Endothelial cell (in vitro differentiated cells): ENCODE results near the gene AFG1L. TPM values are rescaled to one million over a fixed set of nuclear protein-coding genes. Genes with fewer than 3 reads are reported as not detected.
A peak's percentile ranks its signal among the peaks of the same experiment; 100 is the strongest.
"Not testable (repeated sequence)": the region's sequence is repeated elsewhere in the genome, so short reads cannot be mapped to it uniquely, and the experiment has no call there.

Experiments used
- DNase-seq: peaks from one replicate; pipeline ENCODE4 v3.0.0; 2021; ENCODE audit warnings: low spot score
- H3K27ac Mint-ChIP-seq: one replicate; pipeline ENCODE4 v1.8.0; 2021; ENCODE audit warnings: mixed read lengths, inconsistent platforms; ENCODE audit not compliant: unreplicated experiment
- H3K27me3 Mint-ChIP-seq: one replicate; pipeline ENCODE4 v1.8.0; 2021; ENCODE audit warnings: mild to moderate bottlenecking, moderate library complexity, mixed read lengths, inconsistent platforms; ENCODE audit not compliant: unreplicated experiment
- H3K36me3 Mint-ChIP-seq: one replicate; pipeline ENCODE4 v1.8.0; 2021; ENCODE audit warnings: mild to moderate bottlenecking, low read depth, mixed read lengths, inconsistent platforms; ENCODE audit not compliant: unreplicated experiment
- H3K4me1 Mint-ChIP-seq: one replicate; pipeline ENCODE4 v1.8.0; 2021; ENCODE audit warnings: mild to moderate bottlenecking, mixed read lengths, inconsistent platforms; ENCODE audit not compliant: unreplicated experiment
- H3K4me3 Mint-ChIP-seq: one replicate; pipeline ENCODE4 v1.8.0; 2021; ENCODE audit warnings: mild to moderate bottlenecking, mixed read lengths, inconsistent platforms; ENCODE audit not compliant: unreplicated experiment
- H3K9me3 Mint-ChIP-seq: one replicate; pipeline ENCODE4 v1.8.0; 2021; ENCODE audit warnings: mixed read lengths, inconsistent platforms; ENCODE audit not compliant: unreplicated experiment
- total RNA-seq: library from RNA; stranded (reverse); fragmentation: NEBNext Ultra II Directional; extraction: Animal tissue kit (Norgen Biotek cat#: 25700); gene quantifications from one replicate; pipeline ENCODE4 v1.2.1, GENCODE V29; 2021; ENCODE audit not compliant: unreplicated experiment
- TF ChIP-seq, protein P1 (sequence below): fragments of 200-600 bp; sonication (generic); IDR thresholded peaks from one replicate; pipeline ENCODE4 v1.5.0; 2021; ENCODE audit warnings: antibody characterized with exemption; ENCODE audit not compliant: unreplicated experiment

Gene AFG1L
- total RNA-seq, 1 donor from 2014 or later = 5.7 TPM

DNA sequence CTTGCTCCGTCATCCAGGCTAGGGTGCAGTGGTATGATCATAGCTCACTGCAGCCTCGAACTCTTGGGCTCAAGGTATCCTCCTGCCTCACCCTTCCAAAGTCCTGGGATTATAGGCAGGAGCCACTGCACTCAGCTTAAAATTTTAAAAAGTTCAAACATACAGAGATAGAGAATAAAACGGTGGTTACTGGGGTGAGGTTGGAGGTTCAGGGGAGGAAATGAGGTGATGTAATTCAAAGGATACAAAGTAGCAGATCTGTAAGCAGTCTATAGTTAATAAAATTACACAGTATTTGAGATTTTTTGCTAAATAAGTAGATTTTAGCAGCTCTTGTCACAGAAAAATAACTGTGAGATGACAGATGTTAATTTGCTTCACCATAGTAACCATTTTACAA is 7.5 kb upstream of the AFG1L start:
- H3K4me3 Mint-ChIP-seq = no peak overlapping the region
- no peaks in the 10 kb centered on the region for H3K9me3 Mint-ChIP-seq

DNA sequence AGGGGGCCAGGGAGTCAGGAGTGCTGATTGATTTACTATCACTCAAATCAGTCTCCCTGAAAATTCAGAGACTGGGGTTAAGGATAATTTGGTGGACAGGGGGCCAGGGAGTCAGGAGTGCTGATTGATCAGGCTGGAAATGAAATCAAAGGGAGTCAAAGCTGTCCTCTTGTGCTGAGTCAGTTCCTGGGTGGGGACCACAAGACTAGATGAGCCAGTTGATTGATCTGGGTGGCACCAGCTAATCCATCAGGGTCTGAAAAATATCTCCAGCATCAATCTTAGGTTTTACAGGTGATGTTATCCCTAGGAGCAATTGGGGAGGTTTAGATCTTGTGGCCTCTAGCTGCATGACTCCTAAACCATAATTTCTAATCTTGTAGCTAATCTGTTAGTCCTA is 6.1 kb upstream of the AFG1L start:
- H3K9me3 Mint-ChIP-seq = no peaks in the 10 kb centered on the region
- H3K36me3 Mint-ChIP-seq = no peaks in the 10 kb centered on the region
- no peak overlapping the region for H3K27ac Mint-ChIP-seq
- peaks cover 9% of the 10 kb centered on the region for H3K4me1 Mint-ChIP-seq
- TF ChIP-seq, protein P1, sequence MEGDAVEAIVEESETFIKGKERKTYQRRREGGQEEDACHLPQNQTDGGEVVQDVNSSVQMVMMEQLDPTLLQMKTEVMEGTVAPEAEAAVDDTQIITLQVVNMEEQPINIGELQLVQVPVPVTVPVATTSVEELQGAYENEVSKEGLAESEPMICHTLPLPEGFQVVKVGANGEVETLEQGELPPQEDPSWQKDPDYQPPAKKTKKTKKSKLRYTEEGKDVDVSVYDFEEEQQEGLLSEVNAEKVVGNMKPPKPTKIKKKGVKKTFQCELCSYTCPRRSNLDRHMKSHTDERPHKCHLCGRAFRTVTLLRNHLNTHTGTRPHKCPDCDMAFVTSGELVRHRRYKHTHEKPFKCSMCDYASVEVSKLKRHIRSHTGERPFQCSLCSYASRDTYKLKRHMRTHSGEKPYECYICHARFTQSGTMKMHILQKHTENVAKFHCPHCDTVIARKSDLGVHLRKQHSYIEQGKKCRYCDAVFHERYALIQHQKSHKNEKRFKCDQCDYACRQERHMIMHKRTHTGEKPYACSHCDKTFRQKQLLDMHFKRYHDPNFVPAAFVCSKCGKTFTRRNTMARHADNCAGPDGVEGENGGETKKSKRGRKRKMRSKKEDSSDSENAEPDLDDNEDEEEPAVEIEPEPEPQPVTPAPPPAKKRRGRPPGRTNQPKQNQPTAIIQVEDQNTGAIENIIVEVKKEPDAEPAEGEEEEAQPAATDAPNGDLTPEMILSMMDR = no peak
- no peak for DNase-seq
- peaks cover 1% of the 10 kb centered on the region for H3K27me3 Mint-ChIP-seq
- H3K4me3 Mint-ChIP-seq = peak overlapping the region; percentile 15

More for the DNA sequence above, 7.5 kb upstream of the AFG1L start:
- Mint-ChIP-seq H3K27ac (no peak overlapping the region), H3K4me1 (peaks cover 9% of the 10 kb centered on the region), H3K27me3 (peaks cover 1% of the 10 kb centered on the region), H3K36me3 (no peaks in the 10 kb centered on the region)
- TF ChIP-seq, protein P1 = no peak
- no peak for DNase-seq

DNA sequence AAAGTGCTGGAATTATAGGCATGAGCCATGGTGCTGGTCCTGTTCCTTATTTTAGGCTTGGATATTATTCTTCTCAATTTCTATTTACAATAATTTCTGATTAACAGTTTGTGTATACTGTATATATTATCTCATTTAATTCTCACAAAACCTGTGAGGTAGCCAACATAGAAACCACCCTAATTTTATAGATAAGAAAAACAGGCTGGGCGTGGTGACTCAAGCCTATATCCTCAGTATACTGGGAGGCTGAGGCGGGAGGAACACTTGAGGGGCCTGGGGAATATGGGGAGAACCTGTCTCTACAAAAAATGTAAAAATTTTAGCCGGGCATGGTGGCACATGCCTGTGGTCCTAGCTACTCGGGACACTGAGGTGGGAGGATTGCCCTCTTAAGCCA is 3.8 kb upstream of the AFG1L start:
- no peak for DNase-seq
- no peaks in the 10 kb centered on the region for H3K36me3 Mint-ChIP-seq
- no peak overlapping the region for H3K4me3 Mint-ChIP-seq
- no peaks in the 10 kb centered on the region for H3K9me3 Mint-ChIP-seq
- H3K4me1 Mint-ChIP-seq = peaks cover 21% of the 10 kb centered on the region
- H3K27me3 Mint-ChIP-seq = peaks cover 1% of the 10 kb centered on the region
- H3K27ac Mint-ChIP-seq = no peak overlapping the region
- TF ChIP-seq, protein P1 = no peak

DNA sequence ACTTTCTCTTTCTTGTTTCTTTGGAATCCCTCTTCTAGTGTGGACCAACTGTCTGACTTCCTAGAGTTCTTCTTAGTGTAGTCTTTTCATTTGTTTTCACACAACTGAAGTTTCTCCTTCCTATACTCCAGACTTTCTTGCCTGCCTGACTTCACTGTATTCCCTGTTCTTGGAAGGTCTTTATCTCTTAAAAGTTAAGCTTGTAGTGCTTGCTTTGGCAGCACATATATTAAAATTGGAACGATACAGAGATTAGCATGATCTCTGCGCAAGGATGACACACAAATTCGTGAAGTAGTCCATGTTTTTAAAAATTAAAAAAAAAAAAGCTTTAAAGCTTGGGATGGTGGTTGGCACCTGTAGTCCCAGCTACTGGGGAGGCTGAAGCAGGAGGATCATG is 2.3 kb upstream of the AFG1L start:
- H3K9me3 Mint-ChIP-seq, H3K4me3 Mint-ChIP-seq, H3K27me3 Mint-ChIP-seq, H3K27ac Mint-ChIP-seq, DNase-seq, H3K36me3 Mint-ChIP-seq: not testable (repeated sequence)
- peaks cover 21% of the 10 kb centered on the region for H3K4me1 Mint-ChIP-seq

DNA sequence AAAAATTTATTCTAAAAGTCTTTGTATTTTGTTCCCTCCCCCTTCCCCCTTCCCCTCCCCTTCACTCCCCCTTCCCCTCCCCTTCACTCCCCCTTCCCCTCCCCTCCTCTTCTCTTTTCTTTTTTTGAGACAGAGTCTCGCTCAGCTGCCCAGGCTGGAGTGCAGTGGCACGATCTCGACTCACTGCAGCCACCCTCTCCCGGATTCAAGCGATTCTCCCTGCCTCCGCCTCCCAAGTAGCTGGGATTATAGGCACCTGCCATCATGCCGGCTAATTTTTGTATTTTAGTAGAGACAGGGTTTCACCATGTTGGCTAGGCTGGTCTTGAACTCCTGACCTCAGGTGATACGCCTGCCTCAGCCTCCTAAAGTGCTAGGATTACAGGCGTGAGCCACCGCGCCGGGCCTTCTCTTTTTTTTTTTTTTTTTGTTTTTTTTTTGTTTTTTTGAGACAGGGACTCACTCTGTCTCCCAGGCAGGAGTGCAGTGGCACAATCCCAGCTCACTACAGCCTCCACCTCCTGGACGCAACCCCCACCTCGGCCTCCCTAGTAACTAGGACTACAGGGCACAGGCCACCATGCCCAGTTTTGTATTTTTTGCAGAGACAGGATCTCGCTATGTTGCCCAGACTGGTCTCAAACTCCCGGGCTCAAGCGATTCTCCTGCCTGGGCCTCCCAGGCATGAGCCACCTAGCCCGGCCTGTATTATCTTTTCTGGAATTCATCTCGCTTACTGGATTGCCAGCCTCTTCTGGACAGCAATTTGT is 1.1 kb upstream of the AFG1L start:
- TF ChIP-seq, protein P1 = no peak
- Mint-ChIP-seq H3K9me3 (no peaks in the 10 kb centered on the region), H3K4me1 (peaks cover 13% of the 10 kb centered on the region), H3K4me3 (peak overlapping the region; percentile 97), H3K27ac (no peak overlapping the region), H3K36me3 (no peaks in the 10 kb centered on the region), H3K27me3 (peaks cover 1% of the 10 kb centered on the region)
- DNase-seq = no peak
